ENCODE measurements around the gene LGALS7.

Gene LGALS7

GRCh38 chr19:38725469-38726283, 47.6 kb downstream of the LGALS7 start:
- no peak for DNase-seq

DNA sequence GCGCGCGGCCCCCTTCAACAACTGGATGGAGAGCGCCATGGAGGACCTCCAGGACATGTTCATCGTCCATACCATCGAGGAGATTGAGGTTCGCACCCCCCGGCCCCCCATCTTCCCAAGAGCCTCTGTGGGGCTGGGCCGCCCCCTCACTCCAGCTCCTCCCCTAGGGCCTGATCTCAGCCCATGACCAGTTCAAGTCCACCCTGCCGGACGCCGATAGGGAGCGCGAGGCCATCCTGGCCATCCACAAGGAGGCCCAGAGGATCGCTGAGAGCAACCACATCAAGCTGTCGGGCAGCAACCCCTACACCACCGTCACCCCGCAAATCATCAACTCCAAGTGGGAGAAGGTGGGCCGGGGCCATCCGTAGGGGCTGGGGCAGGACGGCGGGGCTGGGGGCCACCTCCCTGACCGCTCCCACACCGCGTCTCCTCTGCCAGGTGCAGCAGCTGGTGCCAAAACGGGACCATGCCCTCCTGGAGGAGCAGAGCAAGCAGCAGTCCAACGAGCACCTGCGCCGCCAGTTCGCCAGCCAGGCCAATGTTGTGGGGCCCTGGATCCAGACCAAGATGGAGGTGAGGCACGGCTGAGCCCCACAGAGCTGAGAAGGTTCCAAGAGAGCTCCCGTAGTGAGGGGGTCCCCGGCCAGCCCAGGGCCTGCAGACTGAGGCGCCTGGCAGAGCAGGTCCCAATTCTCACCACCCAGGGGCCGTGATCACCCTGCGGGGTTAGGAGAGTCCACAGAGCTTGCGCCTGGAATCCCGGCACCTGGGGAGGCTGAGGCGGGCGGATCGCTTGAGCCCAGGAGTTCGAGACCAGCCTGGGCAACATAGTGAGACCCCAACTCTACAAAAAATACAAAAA, 49.1 kb downstream of the LGALS7 start:
- no peak for DNase-seq

GRCh38 chr19:38723606-38723965, 49.7 kb downstream of the LGALS7 start:
- no peak for DNase-seq

DNA sequence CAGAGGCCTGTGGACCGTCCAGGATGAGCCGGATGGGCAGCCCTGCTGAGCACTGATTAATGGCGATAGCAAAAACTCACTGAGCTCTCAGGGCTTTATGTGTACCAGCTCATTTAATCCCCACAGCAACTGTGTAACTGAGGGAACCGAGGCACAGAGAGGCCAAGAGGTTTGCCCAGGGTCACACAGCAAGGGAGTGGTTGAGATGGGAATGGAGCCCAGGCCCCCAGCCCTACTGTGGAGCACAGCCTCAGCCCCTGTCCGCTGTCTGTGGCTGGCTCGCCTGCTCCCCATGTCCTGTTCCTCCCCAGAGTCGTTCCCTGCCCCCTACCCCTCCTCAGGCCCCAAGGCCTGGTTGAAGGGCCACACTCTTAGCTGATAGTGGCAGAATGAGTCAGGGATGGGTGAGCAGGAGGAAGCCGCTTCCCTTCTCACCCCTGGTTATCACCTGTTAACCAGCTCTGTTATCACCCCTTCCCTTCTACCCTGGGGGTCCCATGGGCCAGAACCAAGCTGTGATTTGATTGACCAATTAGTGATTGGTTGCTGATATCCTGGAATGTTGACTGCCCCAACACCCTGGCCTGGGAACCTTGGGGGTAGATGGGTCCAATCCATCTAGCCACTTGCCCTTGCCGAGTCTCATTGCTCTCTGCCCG, 50.2 kb downstream of the LGALS7 start:
- no peak for DNase-seq

DNA sequence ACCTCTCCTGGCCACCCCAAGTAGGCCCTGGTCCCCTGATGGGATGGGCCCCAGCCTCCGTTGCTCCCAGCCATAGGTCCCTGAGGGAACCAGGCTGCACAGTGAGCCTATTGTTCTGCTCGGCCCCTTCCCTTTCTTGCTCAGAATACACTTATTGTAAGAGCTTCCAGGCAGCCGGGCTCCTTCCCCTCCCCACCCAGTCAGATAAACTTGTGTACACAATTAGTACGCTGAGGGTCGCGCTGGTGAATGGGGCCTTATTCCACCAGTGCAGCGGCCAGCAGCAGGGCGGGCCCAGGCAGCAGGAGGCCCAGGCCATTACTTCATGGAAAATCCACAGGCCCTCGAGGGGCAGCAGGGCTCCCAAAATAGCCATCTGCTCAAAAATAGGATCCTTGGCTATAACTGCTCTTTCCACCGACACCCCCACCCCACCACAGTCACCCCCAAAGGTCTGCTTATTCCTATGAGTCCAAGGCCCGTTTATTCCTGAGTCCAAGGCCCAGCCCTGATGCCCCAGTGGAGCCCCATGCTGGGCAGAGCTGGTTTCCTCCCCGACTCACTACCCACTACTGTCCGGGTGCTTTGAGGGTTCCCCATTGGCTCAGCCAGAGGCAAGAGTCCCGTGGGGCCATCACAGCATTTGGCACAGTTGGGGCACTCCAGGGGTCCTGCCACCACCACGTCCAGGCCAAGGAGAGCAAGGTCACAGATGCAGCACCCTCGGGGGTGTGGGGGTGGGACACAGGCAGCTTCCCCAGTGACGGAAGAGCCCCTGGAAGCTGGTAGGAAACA, 51.1 kb downstream of the LGALS7 start:
- DNase-seq = no peak

DNA sequence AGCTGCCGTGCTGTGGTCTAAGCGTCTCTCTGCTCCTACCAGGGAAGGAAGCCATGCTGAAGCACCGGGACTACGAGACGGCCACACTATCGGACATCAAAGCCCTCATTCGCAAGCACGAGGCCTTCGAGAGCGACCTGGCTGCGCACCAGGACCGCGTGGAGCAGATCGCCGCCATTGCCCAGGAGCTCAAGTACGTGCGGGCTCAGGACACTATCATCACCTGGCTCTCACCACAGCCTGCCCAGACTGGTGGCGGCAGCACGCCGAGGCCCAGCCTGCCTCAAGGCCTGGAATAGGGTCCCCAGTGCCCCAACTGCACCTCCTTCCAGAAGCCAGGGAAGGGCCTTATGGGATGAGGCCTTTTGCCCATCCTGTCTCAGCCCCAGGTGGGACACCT, 51.8 kb downstream of the LGALS7 start:
- DNase-seq = no peak

Measured in MV-4-11 (cell line).